GM03348 (cell line): ENCODE data around the gene DPP4.
"Not testable (repeated sequence)": the region's sequence is repeated elsewhere in the genome, so short reads cannot be mapped to it uniquely, and the experiment has no call there.

ENCODE experiments used
- DNase-seq: peaks from one replicate; pipeline ENCODE4 v3.0.0; 2012; ENCODE audit warnings: low spot score

Gene DPP4

GRCh38 chr2:161988589-161988988, 85.4 kb downstream of the DPP4 start:
- DNase-seq, result no peak

GRCh38 chr2:161987311-161987710, 86.7 kb downstream of the DPP4 start:
- no peak for DNase-seq

- DNase-seq, result no peak
Measured at GRCh38 chr2:161983866-161984265, 90.1 kb downstream of the DPP4 start.

- DNase-seq, result no peak
Measured at GRCh38 chr2:161983331-161983651, 90.7 kb downstream of the DPP4 start.

- DNase-seq, result no peak
Measured at GRCh38 chr2:161982548-161983330, 91.3 kb downstream of the DPP4 start.

GRCh38 chr2:161981679-161982250, 92.2 kb downstream of the DPP4 start:
- DNase-seq, result no peak

- DNase-seq, result no peak
Measured at GRCh38 chr2:161980976-161981375, 93.0 kb downstream of the DPP4 start.

- DNase-seq, result no peak
Measured at GRCh38 chr2:161979490-161979889, 94.5 kb downstream of the DPP4 start.

GRCh38 chr2:161977926-161978325, 96.1 kb downstream of the DPP4 start:
- DNase-seq, result not testable (repeated sequence)

- DNase-seq, result no peak
Measured at GRCh38 chr2:161976917-161977316, 97.1 kb downstream of the DPP4 start.

- DNase-seq, result no peak
Measured at GRCh38 chr2:161976295-161976694, 97.7 kb downstream of the DPP4 start.

- DNase-seq, result no peak
Measured at GRCh38 chr2:161975813-161976160, 98.2 kb downstream of the DPP4 start.

- DNase-seq, result no peak
Measured at GRCh38 chr2:161975062-161975812, 98.8 kb downstream of the DPP4 start.

GRCh38 chr2:161974461-161974860, 99.6 kb downstream of the DPP4 start:
- DNase-seq, result no peak

- DNase-seq, result no peak
Measured at GRCh38 chr2:161972866-161973265, 101.1 kb downstream of the DPP4 start.

- no peak for DNase-seq
Measured at GRCh38 chr2:161972232-161972631, 101.8 kb downstream of the DPP4 start.

- DNase-seq, result no peak
Measured at GRCh38 chr2:161971551-161971950, 102.5 kb downstream of the DPP4 start.

GRCh38 chr2:161969159-161969558, 104.9 kb downstream of the DPP4 start:
- DNase-seq, result no peak

GRCh38 chr2:161965994-161966393, 108.0 kb downstream of the DPP4 start:
- DNase-seq, result no peak

- no peak for DNase-seq
Measured at GRCh38 chr2:161964160-161964559, 109.9 kb downstream of the DPP4 start.

- no peak for DNase-seq
Measured at GRCh38 chr2:161962160-161962559, 111.9 kb downstream of the DPP4 start.

GRCh38 chr2:161961061-161961460, 113.0 kb downstream of the DPP4 start:
- no peak for DNase-seq

- no peak for DNase-seq
Measured at GRCh38 chr2:161956738-161957137, 117.3 kb downstream of the DPP4 start.
